Measurements from ENCODE around the gene ENOX1.

Gene ENOX1

DNA sequence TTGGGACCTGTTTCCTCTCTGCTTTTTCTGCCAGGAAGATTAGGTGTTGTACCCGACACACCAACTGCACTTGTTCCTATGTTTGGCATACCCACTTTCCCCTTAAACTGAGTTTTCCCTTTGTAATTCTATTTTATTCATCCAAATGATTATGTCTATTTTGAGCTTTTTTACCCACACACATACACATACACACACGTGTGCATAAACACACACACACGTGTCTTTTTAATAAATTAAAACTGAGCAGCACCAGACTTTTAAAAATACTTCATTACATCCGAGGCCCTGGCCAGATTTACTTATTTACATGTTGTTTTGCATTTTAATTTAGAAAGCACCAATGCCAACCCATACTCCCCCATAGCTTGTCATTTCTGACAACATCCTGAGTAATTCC is 413.4 kb downstream of the ENOX1 start:
- no peak for TF ChIP-seq CTCF (conservative IDR thresholded peaks at IDR 0.05; ENCODE audit: low read depth, low read length)
- DNase-seq (ENCODE audit: low read depth), result no peak
- no peak overlapping the region for H3K4me3 ChIP-seq (ENCODE audit: low read length)

GRCh38 chr13:43370842-43371241 is 415.9 kb downstream of the ENOX1 start:
- H3K4me3 ChIP-seq (ENCODE audit: low read length), result no peak overlapping the region
- TF ChIP-seq CTCF (conservative IDR thresholded peaks at IDR 0.05; ENCODE audit: low read depth, low read length), result no peak
- no peak for DNase-seq (ENCODE audit: low read depth)

DNA sequence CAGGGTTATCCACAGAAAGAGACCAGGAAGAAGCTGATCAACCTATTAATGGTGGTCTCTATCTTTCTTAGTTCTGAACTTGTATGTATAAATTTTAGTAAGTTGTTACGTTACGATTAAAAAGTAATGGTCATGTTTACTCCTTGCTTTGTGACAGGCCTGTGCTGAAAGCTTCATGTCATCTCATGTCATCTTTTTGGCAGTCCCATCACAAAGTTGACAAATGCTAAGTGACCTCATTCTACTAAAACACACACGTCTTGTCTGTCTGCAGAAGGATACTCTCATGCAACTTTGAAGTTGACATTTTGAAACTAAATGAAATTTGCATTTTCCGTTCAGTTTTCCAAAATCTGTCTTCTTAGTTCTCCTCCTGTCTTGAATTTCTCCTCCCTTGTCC is 417.5 kb downstream of the ENOX1 start:
- no peak overlapping the region for H3K4me3 ChIP-seq (ENCODE audit: low read length)
- TF ChIP-seq CTCF (conservative IDR thresholded peaks at IDR 0.05; ENCODE audit: low read depth, low read length), result no peak
- DNase-seq (ENCODE audit: low read depth), result no peak

GRCh38 chr13:43368003-43368402 is 418.8 kb downstream of the ENOX1 start:
- H3K4me3 ChIP-seq (ENCODE audit: low read length), result no peak overlapping the region
- DNase-seq (ENCODE audit: low read depth), result no peak
- no peak for TF ChIP-seq CTCF (conservative IDR thresholded peaks at IDR 0.05; ENCODE audit: low read depth, low read length)

GRCh38 chr13:43365039-43365344 is 421.8 kb downstream of the ENOX1 start:
- DNase-seq (ENCODE audit: low read depth), result no peak
- no peak overlapping the region for H3K4me3 ChIP-seq (ENCODE audit: low read length)
- TF ChIP-seq CTCF (conservative IDR thresholded peaks at IDR 0.05; ENCODE audit: low read depth, low read length), result no peak

DNA sequence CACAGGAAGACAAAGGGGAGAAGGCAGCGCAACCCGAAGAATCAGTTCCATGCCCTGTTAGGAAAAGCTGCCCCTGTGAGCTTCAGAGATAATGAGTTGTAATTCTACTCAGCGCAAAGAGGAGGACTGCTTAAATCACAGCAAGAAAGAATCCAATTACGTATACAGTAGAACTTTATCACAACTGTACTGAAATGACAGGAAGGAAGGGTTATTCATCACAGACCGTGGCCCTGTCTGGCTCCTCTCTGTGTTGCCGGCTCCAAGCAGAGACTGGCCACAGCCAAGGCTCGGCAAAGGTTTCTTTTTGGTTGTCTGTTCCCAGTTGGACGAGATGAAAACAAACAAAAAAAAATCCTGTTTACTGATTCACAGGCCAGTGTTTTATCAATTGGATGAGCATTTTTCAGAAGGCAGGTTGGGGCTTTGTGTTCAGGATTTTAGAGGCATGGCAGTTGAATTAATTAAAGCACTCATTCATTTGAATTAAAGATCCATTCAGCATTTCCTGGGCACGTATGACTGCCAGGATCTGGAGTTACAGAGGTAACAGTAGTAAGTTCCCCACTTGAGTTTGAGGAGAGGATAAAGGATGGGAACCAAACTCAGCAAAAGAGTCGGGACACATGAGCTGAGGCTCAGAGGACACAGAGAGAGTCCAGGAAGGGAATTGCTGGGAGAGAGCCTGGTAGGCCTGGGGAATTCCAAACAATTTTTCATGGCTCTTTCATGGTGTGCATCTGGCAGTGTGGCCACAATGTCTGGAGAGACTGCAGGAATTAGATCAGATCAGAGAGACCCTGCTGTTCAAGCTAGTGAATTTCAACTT is 422.3 kb downstream of the ENOX1 start:
- TF ChIP-seq CTCF (conservative IDR thresholded peaks at IDR 0.05; ENCODE audit: low read depth, low read length), result no peak
- H3K4me3 ChIP-seq (ENCODE audit: low read length), result no peak overlapping the region
- no peak for DNase-seq (ENCODE audit: low read depth)

- no peak overlapping the region for H3K4me3 ChIP-seq (ENCODE audit: low read length)
- DNase-seq (ENCODE audit: low read depth), result no peak
- TF ChIP-seq CTCF (conservative IDR thresholded peaks at IDR 0.05; ENCODE audit: low read depth, low read length), result no peak
Measured at GRCh38 chr13:43363156-43363953, 423.4 kb downstream of the ENOX1 start.
